Mucosa of stomach (tissue), 1 donor: ENCODE data around the gene AIRE.
A peak's percentile ranks its signal among the peaks of the same experiment; 100 is the strongest.
"Not testable (repeated sequence)": the region's sequence is repeated elsewhere in the genome, so short reads cannot be mapped to it uniquely, and the experiment has no call there.

Source experiments
- H3K27me3 ChIP-seq: one replicate; pipeline ENCODE4 v1.7.0; 2013; ENCODE audit warnings: mild to moderate bottlenecking, low read length; ENCODE audit not compliant: control insufficient read depth, insufficient read depth
- H3K36me3 ChIP-seq: one replicate; pipeline ENCODE4 v1.7.0; 2013; ENCODE audit warnings: low read length; ENCODE audit not compliant: control insufficient read depth, insufficient read depth
- H3K4me1 ChIP-seq: one replicate; pipeline ENCODE4 v1.7.0; 2013; ENCODE audit warnings: mild to moderate bottlenecking, low read length; ENCODE audit not compliant: control insufficient read depth, insufficient read depth
- H3K4me3 ChIP-seq: one replicate; pipeline ENCODE4 v1.7.0; 2013; ENCODE audit warnings: low read length
- H3K9ac ChIP-seq: one replicate; pipeline ENCODE4 v1.7.0; 2013; ENCODE audit warnings: mild to moderate bottlenecking, low read length, moderate library complexity
- H3K9me3 ChIP-seq: one replicate; pipeline ENCODE4 v1.7.0; 2013; ENCODE audit warnings: mild to moderate bottlenecking, low read length, moderate library complexity; ENCODE audit not compliant: control insufficient read depth
- donor health status: Pancreatic carcinoma.

Gene AIRE

DNA sequence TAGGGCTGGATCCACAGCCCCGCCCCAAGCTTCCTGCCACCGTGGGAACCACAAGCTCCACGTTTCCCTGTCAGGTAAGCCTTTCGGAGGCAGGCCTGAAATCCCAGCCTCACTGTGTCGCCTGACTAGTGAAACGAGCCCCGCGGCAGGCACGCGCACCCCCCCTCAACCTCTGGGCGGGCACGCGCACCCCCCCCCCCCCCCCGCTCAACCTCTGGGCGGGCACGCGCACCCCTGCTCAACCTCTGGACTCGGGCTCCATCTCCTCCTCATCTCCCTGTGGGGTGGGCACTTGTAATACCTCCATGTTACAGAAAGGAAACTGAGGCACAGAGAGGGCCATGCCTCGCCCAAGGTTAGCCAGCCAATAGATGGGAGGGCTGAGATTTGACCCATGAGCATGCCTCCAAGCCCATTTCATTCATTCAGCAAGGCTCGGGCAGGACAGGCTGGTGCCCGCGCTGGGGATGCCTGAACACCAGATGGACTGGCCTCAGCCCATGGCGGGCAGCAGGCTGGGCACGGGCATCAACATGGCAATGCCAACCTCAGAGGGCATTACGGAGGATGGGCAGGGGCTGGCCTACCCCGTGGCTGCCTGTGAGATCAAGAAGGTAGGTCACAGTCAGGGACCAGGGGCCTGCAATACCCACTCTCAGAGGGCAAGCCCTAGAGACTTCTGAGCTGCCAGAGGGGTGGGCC lies 48.8 kb downstream of the AIRE start:
- Histone ChIP-seq H3K27me3 (no peaks in the 10 kb centered on the region), H3K4me1 (peaks cover 7% of the 10 kb centered on the region)

DNA sequence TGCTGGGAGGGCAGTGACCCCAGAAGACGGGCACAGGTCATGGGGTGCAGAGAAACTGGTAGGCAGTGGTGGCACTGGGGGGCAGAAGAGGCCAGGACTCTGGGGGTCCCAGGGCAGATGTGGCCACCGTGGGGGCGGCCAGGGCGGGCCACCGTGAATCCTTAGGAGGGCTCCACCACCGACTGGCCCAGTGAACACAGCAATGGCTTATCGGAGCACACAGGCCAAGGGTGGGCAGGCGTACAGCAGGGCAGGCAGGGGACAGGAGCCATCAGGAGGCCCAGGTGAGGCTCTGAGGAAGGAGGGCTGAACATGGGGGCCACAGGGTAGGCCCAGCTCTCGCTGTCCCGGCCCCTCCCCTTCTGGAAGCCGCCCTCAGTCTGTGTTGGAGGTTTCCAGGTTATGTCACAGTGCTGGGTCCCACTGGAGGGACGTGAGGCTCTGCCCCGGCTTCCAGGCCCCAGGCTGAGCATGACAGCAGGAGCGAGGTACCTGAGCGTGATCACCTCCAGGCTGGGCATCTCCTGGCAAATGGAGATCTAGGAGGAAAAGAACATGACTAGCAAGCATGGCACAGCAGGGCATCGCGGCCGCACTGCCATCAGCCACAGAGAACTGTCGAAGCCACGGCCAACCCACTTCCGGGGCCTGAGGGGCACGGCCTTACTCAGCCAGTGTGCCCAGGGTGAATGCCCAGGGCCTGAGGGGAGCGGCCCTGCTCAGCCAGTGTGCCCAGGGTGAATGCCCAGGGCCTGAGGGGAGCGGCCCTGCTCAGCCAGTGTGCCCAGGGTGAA lies 49.8 kb downstream of the AIRE start:
- Histone ChIP-seq H3K4me1 (peaks cover 15% of the 10 kb centered on the region), H3K9me3 (no peaks in the 10 kb centered on the region), H3K27me3 (no peaks in the 10 kb centered on the region), H3K9ac (no peak overlapping the region), H3K36me3 (no peaks in the 10 kb centered on the region), H3K4me3 (no peak overlapping the region)

More for the DNA sequence above, 48.8 kb downstream of the AIRE start:
- H3K36me3 ChIP-seq: no peaks in the 10 kb centered on the region
- H3K4me3 ChIP-seq: no peak overlapping the region
- H3K9ac ChIP-seq: no peak overlapping the region
- no peaks in the 10 kb centered on the region for H3K9me3 ChIP-seq

DNA sequence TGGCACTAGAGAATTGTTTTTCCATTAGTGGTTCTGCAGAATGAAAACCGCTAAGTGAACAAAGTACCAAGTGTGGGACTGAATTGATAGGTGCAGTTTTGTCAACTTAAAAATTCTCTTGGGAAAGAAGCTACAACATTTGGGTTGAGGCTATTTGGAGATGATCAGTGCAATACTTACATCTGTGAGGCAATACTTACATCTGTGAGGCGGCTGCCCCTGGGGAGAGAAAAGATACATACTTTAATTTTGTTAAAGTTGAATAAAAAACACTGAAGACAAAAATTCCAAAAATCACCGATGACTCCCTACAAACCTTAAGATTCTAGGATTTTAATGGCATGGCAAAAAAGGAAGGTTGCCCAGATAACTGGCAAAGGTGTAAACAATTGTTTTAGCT lies 51.8 kb downstream of the AIRE start:
- Histone ChIP-seq H3K4me1 (peaks cover 15% of the 10 kb centered on the region), H3K9ac (no peak overlapping the region), H3K4me3 (no peak overlapping the region)

DNA sequence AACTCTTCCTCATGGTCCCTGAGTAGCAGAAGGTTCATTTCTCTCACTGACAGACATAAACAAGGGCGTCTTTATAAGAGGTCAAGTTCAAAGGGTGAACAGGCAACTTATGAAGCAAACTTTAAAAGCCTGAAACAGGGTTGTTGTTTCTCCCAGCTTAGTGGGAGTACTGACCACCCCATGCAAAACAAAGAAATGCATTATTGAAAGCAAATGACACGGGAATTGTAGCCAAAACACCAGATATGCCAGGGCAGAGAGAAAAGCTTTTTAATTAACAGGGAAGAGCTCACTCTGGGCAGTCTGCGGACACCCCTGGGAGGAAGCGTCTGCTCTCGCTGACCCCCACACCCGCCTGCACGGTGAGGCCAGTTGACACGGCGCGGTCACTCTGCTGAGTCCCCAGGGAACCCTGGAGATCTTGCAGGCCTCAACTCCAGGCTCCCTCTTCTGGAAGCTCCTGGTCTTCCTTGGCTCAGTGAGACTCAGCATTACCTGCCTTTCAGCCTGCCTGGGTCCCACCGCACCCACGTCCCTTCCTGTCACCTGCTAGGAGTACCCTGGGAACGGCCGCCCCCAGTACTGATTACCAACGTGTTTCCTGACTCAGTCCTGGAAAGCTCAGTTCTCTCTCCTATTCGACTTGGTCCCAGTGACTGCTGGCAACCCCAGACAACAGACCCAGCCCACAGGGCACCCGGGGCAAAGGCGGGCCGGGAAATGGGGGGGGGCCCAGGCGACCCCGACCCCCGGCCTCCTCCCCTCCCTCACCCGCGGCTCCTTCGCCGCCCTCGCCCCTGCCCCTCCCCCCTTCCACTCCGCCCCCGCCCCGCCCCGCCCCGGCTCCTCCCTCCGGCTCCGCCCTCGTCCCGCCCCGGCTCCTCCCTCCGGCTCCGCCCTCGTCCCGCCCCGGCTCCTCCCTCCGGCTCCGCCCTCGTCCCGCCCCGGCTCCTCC lies 52.5 kb downstream of the AIRE start:
- Histone ChIP-seq H3K27me3 (no peaks in the 10 kb centered on the region), H3K9ac (no peak overlapping the region), H3K4me3 (no peak overlapping the region), H3K9me3 (no peaks in the 10 kb centered on the region), H3K4me1 (peaks cover 15% of the 10 kb centered on the region), H3K36me3 (no peaks in the 10 kb centered on the region)

More for the DNA sequence above, 51.8 kb downstream of the AIRE start:
- Histone ChIP-seq H3K9me3 (no peaks in the 10 kb centered on the region), H3K36me3 (no peaks in the 10 kb centered on the region), H3K27me3 (no peaks in the 10 kb centered on the region)

DNA sequence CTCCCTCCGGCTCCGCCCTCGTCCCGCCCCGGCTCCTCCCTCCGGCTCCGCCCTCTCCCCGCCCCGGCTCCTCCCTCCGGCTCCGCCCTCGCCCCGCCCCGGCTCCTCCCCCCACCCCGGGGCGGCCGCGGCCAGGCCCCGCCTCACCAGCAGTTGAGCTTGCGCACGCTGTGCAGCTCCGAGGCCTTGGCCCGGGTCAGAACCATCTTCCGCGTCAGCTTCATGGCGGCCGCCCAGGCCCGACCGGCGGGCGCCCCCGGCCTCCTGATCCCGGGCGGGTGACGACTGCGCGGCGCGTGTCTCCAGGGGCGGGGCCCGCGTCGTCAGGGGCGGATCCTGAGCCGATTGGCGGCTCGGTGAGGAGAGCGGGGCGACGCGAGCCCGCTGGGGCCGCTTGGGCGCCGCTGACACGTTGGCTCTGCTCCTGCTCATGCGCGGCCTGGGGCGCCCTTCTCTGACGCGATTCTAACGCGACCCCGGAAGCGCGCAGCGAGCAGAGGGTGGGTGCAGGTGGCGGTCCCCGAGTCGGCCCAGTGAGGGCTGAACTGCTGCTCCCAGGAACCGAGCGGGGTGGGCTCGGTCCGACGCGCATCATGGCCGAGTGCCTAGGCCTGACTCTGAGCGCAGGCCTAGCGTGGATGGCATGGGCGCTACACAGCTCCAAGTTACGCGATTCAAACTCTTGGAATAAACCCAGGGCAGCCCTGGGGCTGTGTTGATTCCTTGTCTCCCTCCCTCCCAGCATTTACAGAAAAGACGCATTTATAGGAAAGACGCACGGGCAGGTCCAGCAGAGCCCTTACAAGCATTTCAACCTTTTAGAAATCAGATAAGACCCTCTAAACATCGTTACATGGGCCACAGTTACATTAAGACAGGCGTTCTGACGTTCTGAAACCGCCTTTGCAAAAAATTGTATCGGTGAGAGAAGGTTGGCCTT lies 53.6 kb downstream of the AIRE start, which contains the start of gene CFAP410:
Gene CFAP410, minus strand, starts transcription at position 420 of the 940 bp plus-strand sequence. Its CDS starts 196 bp downstream, at position 224.
- H3K4me1 ChIP-seq: peaks cover 15% of the 10 kb centered on the region

DNA sequence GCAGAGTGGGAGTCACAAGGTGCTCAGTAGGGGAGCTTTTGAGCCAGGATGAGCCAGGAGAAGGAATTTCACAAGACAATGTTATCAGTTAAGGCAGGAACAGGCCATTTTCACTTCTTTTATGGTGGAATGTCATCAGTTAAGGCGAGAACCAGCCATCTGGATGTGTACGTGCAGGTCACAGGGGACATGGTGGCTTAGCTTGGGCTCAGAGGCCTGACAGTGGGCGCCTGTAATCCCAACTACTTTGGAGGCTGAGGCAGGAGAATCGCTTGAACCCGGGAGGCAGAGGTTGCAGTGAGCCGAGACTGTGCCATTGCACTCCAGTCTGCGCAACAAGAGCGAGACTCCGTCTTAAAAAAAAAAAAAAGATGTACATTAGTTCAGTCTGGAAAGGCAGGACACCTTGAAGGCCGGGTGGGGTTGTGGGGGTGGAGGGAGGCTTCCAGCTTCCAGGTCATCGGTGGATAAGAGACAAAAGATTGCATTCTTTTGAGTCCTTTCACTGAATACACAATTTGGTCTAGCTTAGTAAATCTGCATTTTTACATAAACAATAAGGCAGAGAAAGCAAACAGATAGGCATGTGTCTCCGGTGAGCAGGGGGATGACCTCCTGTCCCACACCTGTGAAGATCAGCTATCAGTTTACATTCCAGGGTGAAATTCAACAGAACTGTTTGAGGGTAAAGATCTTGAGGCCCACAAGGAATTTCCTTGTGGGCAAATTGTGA lies 56.2 kb downstream of the AIRE start:
- H3K36me3 ChIP-seq, H3K9ac ChIP-seq: not testable (repeated sequence)
- H3K4me1 ChIP-seq: peaks cover 15% of the 10 kb centered on the region

More for the DNA sequence above, 53.6 kb downstream of the AIRE start, which contains the start of gene CFAP410:
- no peaks in the 10 kb centered on the region for H3K9me3 ChIP-seq
- peak within 1 kb of the TSS; percentile 97 for H3K4me3 ChIP-seq
- H3K27me3 ChIP-seq: no peaks in the 10 kb centered on the region
- peak within 1 kb of the TSS; percentile 98 for H3K9ac ChIP-seq
- no peaks in the 10 kb centered on the region for H3K36me3 ChIP-seq

DNA sequence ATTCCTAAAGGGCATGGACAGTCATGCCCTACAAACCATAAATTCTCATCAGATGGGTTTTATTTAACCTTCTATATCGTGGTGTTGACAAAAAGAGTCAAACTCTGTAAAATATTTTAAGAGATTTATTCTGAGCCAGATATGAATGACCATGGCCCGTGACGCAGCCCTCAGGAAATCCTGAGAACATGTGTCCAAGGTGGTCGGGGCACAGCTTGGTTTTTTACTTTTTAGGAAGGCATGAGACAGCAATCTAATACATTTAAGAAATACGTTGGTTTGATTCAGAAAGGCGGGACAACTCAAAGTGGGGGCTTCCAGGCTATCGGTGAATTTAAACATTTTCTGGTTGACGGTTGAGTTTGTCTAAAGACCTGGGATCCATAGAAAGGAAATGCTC lies 57.3 kb downstream of the AIRE start:
- peaks cover 12% of the 10 kb centered on the region for H3K4me1 ChIP-seq
- H3K9ac ChIP-seq, H3K36me3 ChIP-seq, H3K4me3 ChIP-seq, H3K9me3 ChIP-seq, H3K27me3 ChIP-seq: not testable (repeated sequence)

More for the DNA sequence above, 56.2 kb downstream of the AIRE start:
- not testable (repeated sequence) for H3K4me3 ChIP-seq, H3K27me3 ChIP-seq, H3K9me3 ChIP-seq

DNA sequence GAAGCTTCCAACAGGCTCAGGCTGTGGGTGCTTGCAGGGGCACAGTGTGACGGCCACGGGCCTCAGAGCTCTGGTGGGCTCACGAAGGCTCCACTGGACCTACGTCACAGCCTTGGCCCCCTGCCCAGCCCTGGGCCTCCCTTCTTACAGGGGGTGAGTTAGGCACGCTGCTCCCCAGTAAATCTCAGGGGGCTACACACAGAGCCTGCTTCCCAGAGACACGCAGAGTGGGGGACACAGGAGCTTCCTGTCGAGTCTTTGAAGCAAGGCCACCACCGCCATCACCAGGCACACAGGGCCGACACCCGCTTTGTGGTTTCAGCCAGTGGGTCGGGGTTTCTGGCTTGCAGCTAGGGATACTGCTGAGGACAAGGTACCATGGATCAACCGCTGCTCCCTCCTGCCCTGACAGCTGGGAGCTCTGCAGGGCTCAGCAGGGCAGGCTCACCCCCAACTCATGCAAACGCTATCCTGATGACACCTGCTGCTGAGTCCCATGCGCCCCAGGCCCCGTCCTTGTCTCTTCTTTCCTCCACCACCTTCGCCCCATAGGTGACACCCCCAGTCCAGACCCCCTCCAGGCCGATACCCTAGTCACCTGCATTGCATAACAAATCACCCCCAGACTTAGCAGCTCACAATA lies 59.0 kb downstream of the AIRE start:
- Histone ChIP-seq H3K4me3 (no peak overlapping the region), H3K36me3 (no peaks in the 10 kb centered on the region), H3K27me3 (peaks cover 25% of the 10 kb centered on the region), H3K9ac (no peak overlapping the region), H3K9me3 (no peaks in the 10 kb centered on the region), H3K4me1 (peaks cover 6% of the 10 kb centered on the region)

DNA sequence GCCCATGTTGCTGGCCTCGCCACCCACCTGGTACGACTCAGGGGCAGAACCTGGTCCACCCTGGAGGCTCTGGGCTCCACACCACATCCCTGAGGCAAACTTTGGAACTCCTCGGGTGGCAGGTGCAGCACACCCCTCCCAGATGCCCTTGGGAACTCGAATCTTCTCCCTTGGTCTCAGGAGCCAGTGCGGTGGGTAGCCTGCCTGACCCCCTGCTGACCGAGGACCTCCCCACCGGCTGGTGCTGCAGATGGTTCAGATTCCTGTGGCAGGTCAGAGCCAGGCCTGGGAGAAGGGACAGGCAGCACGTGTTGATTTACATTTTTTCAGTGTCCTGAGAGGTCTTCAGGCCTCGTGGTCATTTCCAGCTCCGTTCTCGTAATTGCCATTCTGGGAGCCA lies 59.8 kb downstream of the AIRE start:
- Histone ChIP-seq H3K27me3 (peaks cover 31% of the 10 kb centered on the region), H3K36me3 (no peaks in the 10 kb centered on the region), H3K4me1 (no peaks in the 10 kb centered on the region), H3K9me3 (no peaks in the 10 kb centered on the region), H3K9ac (no peak overlapping the region), H3K4me3 (no peak overlapping the region)

DNA sequence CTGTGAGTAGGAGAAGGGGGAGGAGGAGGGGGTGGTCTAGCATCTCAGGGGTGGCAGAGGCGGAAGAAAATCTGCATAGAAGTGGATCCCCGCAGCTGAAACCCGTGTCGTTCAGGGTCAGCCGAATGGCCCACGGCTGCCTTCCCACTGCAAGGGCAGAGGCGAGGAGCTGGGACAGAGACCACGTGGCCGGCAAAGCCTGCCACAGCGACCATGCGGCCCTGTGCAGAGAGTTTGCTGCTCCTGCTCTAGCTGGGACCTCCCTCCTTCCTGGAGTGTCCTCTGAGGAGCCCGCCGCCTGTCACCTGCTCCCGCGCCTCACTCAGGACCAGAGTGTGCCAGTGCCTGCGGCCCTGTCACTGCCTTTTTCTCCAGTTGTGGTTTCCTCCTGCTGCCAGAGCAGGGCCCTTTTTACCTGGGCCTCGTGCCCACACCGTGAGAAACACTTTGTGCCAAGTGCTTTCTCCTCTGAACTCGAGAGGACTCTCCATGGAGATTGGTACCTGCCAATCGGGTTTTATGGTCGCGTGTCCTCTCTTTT lies 62.3 kb downstream of the AIRE start:
- H3K9me3 ChIP-seq: no peaks in the 10 kb centered on the region
- no peak overlapping the region for H3K9ac ChIP-seq
- peaks cover 54% of the 10 kb centered on the region for H3K27me3 ChIP-seq
- no peaks in the 10 kb centered on the region for H3K36me3 ChIP-seq
- H3K4me1 ChIP-seq: no peaks in the 10 kb centered on the region
- H3K4me3 ChIP-seq: no peak overlapping the region
